Measurements from ENCODE around the gene FAM135A.

The FAM135A gene

GRCh38 chr6:70388814-70389213 is 24.5 kb upstream of the FAM135A start:
- Histone ChIP-seq H3K4me1 (ENCODE audit: low read length) (peaks cover 6% of the 10 kb centered on the region; the same call in 1 of the 2 replicates), H3K9me3 (replicated peaks; ENCODE audit: insufficient read depth, low read length) (no peaks in the 10 kb centered on the region), H3K27ac (ENCODE audit: low read length) (no peak overlapping the region), H3K9me2 (replicated peaks; ENCODE audit: insufficient read depth, low read length) (no peaks in the 10 kb centered on the region), H3K36me3 (replicated peaks; ENCODE audit: insufficient read depth, low read length) (no peaks in the 10 kb centered on the region), H3K4me3 (ENCODE audit: low read length) (no peak overlapping the region), H3K79me2 (ENCODE audit: low read length) (no peaks in the 10 kb centered on the region), H3K27me3 (replicated peaks; ENCODE audit: insufficient read depth, low read length) (no peaks in the 10 kb centered on the region), H2AFZ (ENCODE audit: low read length) (no peak overlapping the region), H4K20me1 (ENCODE audit: insufficient read depth, low read length) (no peaks in the 10 kb centered on the region), H3F3A (ENCODE audit: insufficient read depth, low read length) (no peaks in the 10 kb centered on the region), H3K9ac (ENCODE audit: low read length) (no peak overlapping the region), H3K4me2 (ENCODE audit: low read depth, low read length) (no peak overlapping the region)
- TF ChIP-seq EZH2phosphoT487 (IDR thresholded peaks at IDR 0.05; ENCODE audit: low read length) (no peak), EZH2 (optimal IDR thresholded peaks at IDR 0.05; ENCODE audit: low read depth, low read length) (no peak), CTCF (IDR thresholded peaks at IDR 0.05; ENCODE audit: low read length) (no peak)
- DNase-seq, result no peak

GRCh38 chr6:70389261-70389660 is 24.0 kb upstream of the FAM135A start:
- Histone ChIP-seq H3K4me2 (ENCODE audit: low read depth, low read length) (no peak overlapping the region), H2AFZ (ENCODE audit: low read length) (no peak overlapping the region), H4K20me1 (ENCODE audit: insufficient read depth, low read length) (no peaks in the 10 kb centered on the region)

GRCh38 chr6:70390067-70390466 is 23.2 kb upstream of the FAM135A start:
- Histone ChIP-seq H3K9me3 (replicated peaks; ENCODE audit: insufficient read depth, low read length) (no peaks in the 10 kb centered on the region), H3F3A (ENCODE audit: insufficient read depth, low read length) (no peaks in the 10 kb centered on the region), H3K4me2 (ENCODE audit: low read depth, low read length) (no peak overlapping the region), H3K79me2 (ENCODE audit: low read length) (no peaks in the 10 kb centered on the region), H3K9me2 (replicated peaks; ENCODE audit: insufficient read depth, low read length) (no peaks in the 10 kb centered on the region), H3K27ac (ENCODE audit: low read length) (no peak overlapping the region), H3K36me3 (replicated peaks; ENCODE audit: insufficient read depth, low read length) (no peaks in the 10 kb centered on the region), H4K20me1 (ENCODE audit: insufficient read depth, low read length) (no peaks in the 10 kb centered on the region), H2AFZ (ENCODE audit: low read length) (no peak overlapping the region), H3K27me3 (replicated peaks; ENCODE audit: insufficient read depth, low read length) (no peaks in the 10 kb centered on the region), H3K9ac (ENCODE audit: low read length) (no peak overlapping the region), H3K4me1 (ENCODE audit: low read length) (peaks cover 6% of the 10 kb centered on the region; the same call in 1 of the 2 replicates), H3K4me3 (ENCODE audit: low read length) (no peak overlapping the region)
- DNase-seq, result no peak
- TF ChIP-seq CTCF (IDR thresholded peaks at IDR 0.05; ENCODE audit: low read length), result no peak
- TF ChIP-seq EZH2phosphoT487 (IDR thresholded peaks at IDR 0.05; ENCODE audit: low read length), result no peak
- TF ChIP-seq EZH2 (optimal IDR thresholded peaks at IDR 0.05; ENCODE audit: low read depth, low read length), result no peak

More at GRCh38 chr6:70389261-70389660, 24.0 kb upstream of the FAM135A start:
- H3K9ac ChIP-seq (ENCODE audit: low read length), result no peak overlapping the region
- H3K9me3 ChIP-seq (replicated peaks; ENCODE audit: insufficient read depth, low read length), result no peaks in the 10 kb centered on the region
- no peak for TF ChIP-seq EZH2 (optimal IDR thresholded peaks at IDR 0.05; ENCODE audit: low read depth, low read length)
- no peak for TF ChIP-seq CTCF (IDR thresholded peaks at IDR 0.05; ENCODE audit: low read length)
- no peaks in the 10 kb centered on the region for H3K36me3 ChIP-seq (replicated peaks; ENCODE audit: insufficient read depth, low read length)
- no peaks in the 10 kb centered on the region for H3K9me2 ChIP-seq (replicated peaks; ENCODE audit: insufficient read depth, low read length)
- no peak overlapping the region for H3K27ac ChIP-seq (ENCODE audit: low read length)
- peaks cover 6% of the 10 kb centered on the region; the same call in 1 of the 2 replicates for H3K4me1 ChIP-seq (ENCODE audit: low read length)
- H3K27me3 ChIP-seq (replicated peaks; ENCODE audit: insufficient read depth, low read length), result no peaks in the 10 kb centered on the region
- no peaks in the 10 kb centered on the region for H3F3A ChIP-seq (ENCODE audit: insufficient read depth, low read length)
- no peak for DNase-seq
- H3K4me3 ChIP-seq (ENCODE audit: low read length), result no peak overlapping the region
- no peaks in the 10 kb centered on the region for H3K79me2 ChIP-seq (ENCODE audit: low read length)
